KMS-11 (cell line): ENCODE results near the gene SLX9.
"Not testable (repeated sequence)": the region's sequence is repeated elsewhere in the genome, so short reads cannot be mapped to it uniquely, and the experiment has no call there.

Experiments used
- H2AFZ ChIP-seq: fragments of 200-600 bp; sonication (generic); 2 replicates; pipeline ENCODE4 v1.6.1; 2016; ENCODE audit warnings: antibody characterized with exemption, mixed run types, low read depth
- H3K27ac ChIP-seq: fragments of 200-600 bp; sonication (generic); 2 replicates; pipeline ENCODE4 v1.6.1; 2016; ENCODE audit warnings: mild to moderate bottlenecking, mixed run types
- H3K27me3 ChIP-seq: fragments of 200-600 bp; sonication (generic); 2 replicates; pipeline ENCODE4 v1.6.1; 2017; ENCODE audit warnings: mild to moderate bottlenecking, low read depth, mixed run types, moderate library complexity; ENCODE audit not compliant: insufficient read depth
- H3K36me3 ChIP-seq: fragments of 200-600 bp; sonication (generic); 2 replicates; pipeline ENCODE4 v1.6.1; 2017; ENCODE audit warnings: mild to moderate bottlenecking, mixed run types; ENCODE audit not compliant: insufficient read depth
- H3K4me1 ChIP-seq: fragments of 200-600 bp; sonication (generic); 2 replicates; pipeline ENCODE4 v1.6.1; 2016; ENCODE audit warnings: mild to moderate bottlenecking, low read depth, mixed run types; ENCODE audit not compliant: poor library complexity, severe bottlenecking
- H3K4me2 ChIP-seq: fragments of 200-600 bp; sonication (generic); 2 replicates; pipeline ENCODE4 v1.7.0; 2016; ENCODE audit warnings: mild to moderate bottlenecking, mixed run types
- H3K4me3 ChIP-seq: fragments of 200-600 bp; sonication (generic); IDR thresholded peaks from 2 replicates; pipeline ENCODE4 v1.6.1; 2017; ENCODE audit warnings: low read depth, low read length, mixed read lengths; ENCODE audit not compliant: insufficient read depth
- H3K79me2 ChIP-seq: fragments of 200-600 bp; sonication (generic); 2 replicates; pipeline ENCODE4 v1.6.1; 2016; ENCODE audit warnings: low read depth, mixed run types; ENCODE audit not compliant: insufficient read depth
- H3K9ac ChIP-seq: fragments of 200-600 bp; sonication (generic); 2 replicates; pipeline ENCODE4 v1.6.1; 2016; ENCODE audit warnings: mild to moderate bottlenecking, mixed run types
- H4K20me1 ChIP-seq: fragments of 200-600 bp; sonication (generic); 2 replicates; pipeline ENCODE4 v1.6.1; 2016; ENCODE audit warnings: mild to moderate bottlenecking, mixed run types; ENCODE audit not compliant: insufficient read depth
- TF ChIP-seq, protein P1 (sequence below): fragments of 200-600 bp; sonication (generic); conservative IDR thresholded peaks from 2 replicates; pipeline ENCODE4 v1.6.1; 2017; ENCODE audit warnings: low read depth, mild to moderate bottlenecking, antibody characterized with exemption, low read length, moderate library complexity, mixed read lengths

The SLX9 gene

GRCh38 chr21:45022736-45023135 lies 82.9 kb downstream of the SLX9 start:
- H3K4me1 ChIP-seq = no peaks in the 10 kb centered on the region
- no peak overlapping the region for H3K27ac ChIP-seq
- H3K79me2 ChIP-seq = no peaks in the 10 kb centered on the region
- H4K20me1 ChIP-seq = no peaks in the 10 kb centered on the region
- H3K27me3 ChIP-seq = peaks cover 37% of the 10 kb centered on the region
- H3K4me3 ChIP-seq = no peak overlapping the region
- H3K36me3 ChIP-seq = no peaks in the 10 kb centered on the region
- no peak overlapping the region for H3K4me2 ChIP-seq
- no peak overlapping the region for H2AFZ ChIP-seq
- H3K9ac ChIP-seq = no peak overlapping the region
- TF ChIP-seq, protein P1, sequence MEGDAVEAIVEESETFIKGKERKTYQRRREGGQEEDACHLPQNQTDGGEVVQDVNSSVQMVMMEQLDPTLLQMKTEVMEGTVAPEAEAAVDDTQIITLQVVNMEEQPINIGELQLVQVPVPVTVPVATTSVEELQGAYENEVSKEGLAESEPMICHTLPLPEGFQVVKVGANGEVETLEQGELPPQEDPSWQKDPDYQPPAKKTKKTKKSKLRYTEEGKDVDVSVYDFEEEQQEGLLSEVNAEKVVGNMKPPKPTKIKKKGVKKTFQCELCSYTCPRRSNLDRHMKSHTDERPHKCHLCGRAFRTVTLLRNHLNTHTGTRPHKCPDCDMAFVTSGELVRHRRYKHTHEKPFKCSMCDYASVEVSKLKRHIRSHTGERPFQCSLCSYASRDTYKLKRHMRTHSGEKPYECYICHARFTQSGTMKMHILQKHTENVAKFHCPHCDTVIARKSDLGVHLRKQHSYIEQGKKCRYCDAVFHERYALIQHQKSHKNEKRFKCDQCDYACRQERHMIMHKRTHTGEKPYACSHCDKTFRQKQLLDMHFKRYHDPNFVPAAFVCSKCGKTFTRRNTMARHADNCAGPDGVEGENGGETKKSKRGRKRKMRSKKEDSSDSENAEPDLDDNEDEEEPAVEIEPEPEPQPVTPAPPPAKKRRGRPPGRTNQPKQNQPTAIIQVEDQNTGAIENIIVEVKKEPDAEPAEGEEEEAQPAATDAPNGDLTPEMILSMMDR = no peak

GRCh38 chr21:45024516-45024915 lies 84.7 kb downstream of the SLX9 start:
- not testable (repeated sequence) for H3K36me3 ChIP-seq, H3K9ac ChIP-seq

DNA sequence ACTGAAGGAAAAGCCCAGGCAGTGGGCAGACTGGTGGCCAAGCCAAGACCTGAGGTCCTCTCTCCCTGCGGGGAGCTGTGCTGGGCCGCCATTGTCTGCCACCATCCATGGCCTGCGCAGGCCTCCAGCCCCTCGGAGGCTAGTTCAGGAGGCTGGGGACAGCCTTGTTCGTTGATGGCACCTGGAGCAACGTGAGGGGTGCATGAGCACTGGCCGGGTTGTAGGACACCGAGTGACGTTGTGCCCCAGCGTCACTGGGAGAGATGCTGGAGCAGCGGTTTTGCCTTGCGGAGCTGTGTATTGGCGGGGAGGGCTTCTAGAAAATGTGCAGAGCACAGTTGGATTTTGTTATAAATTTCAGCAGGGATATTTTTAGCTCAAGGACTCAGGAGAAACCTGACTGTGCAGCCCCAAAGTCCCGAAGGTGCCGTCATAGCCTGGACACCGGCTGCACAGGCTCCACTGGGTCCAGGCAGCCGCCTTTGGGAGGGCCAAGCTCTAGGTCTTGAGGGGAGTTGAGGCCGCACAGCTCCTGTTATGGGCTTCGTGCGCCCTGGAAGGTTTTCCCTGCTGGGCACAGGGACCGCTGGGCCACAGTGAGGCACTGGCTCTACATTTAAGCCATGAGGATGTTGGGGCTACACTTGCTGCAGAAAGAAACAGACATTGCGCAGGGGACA lies 86.4 kb downstream of the SLX9 start:
- Histone ChIP-seq H3K27me3 (peaks cover 57% of the 10 kb centered on the region), H4K20me1 (no peaks in the 10 kb centered on the region), H3K4me2 (no peak overlapping the region)

More at GRCh38 chr21:45024516-45024915, 84.7 kb downstream of the SLX9 start:
- H3K27ac ChIP-seq, H2AFZ ChIP-seq, H3K4me1 ChIP-seq, H4K20me1 ChIP-seq, H3K79me2 ChIP-seq, H3K4me3 ChIP-seq, H3K4me2 ChIP-seq: not testable (repeated sequence)
- H3K27me3 ChIP-seq = peaks cover 41% of the 10 kb centered on the region

More for the DNA sequence above, 86.4 kb downstream of the SLX9 start:
- no peak overlapping the region for H3K9ac ChIP-seq
- no peaks in the 10 kb centered on the region for H3K4me1 ChIP-seq
- TF ChIP-seq, protein P1 = no peak
- H3K4me3 ChIP-seq = no peak overlapping the region
- no peaks in the 10 kb centered on the region for H3K36me3 ChIP-seq
- H3K79me2 ChIP-seq = no peaks in the 10 kb centered on the region
- H3K27ac ChIP-seq = no peak overlapping the region
- no peak overlapping the region for H2AFZ ChIP-seq
